Measurements from ENCODE around the gene ARHGEF18. TPM values are rescaled to one million over a fixed set of nuclear protein-coding genes. Genes with fewer than 3 reads are reported as not detected.
"Not testable (repeated sequence)": the region's sequence is repeated elsewhere in the genome, so short reads cannot be mapped to it uniquely, and the experiment has no call there.

The ARHGEF18 gene
- total and polyA plus RNA-seq, 7 experiments from 2014 or later, result 3.9 to 132 (median 124) TPM

GRCh38 chr19:7342143-7342542, 6.6 kb upstream of the ARHGEF18 start:
- no peak overlapping the region for H3K4me3 ChIP-seq (ENCODE audit: low read length)
- POLR2A ChIA-PET, result interaction anchor here (0.6 to 2.7 kb wide), 4 partner anchors 8 to 1374 kb away, joined by 3 to 13 read pairs (median 7); no protein-coding TSS in a partner anchor
- intact Hi-C loops (cut with micrococcal nuclease), result loop anchor here in 1 of 2 donors (10.0 kb wide), 1 partner anchor 607 kb away; the partner anchor contains the start of genes GPR108 and TRIP10
- peaks cover 0 to 6% (median 0%) of the 10 kb centered on the region in 5 donors for H3K36me3 Mint-ChIP-seq
- H3K27me3 ChIP-seq (ENCODE audit: control insufficient read depth in 2 of 2, insufficient read depth in 2 of 2, low read length in 2 of 2), result no peaks in the 10 kb centered on the region
- peaks cover 34 to 73% (median 57%) of the 10 kb centered on the region in 7 donors for H3K4me1 Mint-ChIP-seq
- H3K27me3 Mint-ChIP-seq, result peaks cover 0 to 7% (median 0%) of the 10 kb centered on the region in 5 donors
- CTCF ChIA-PET, result interaction anchor here (0.6 to 4.0 kb wide), 6 partner anchors 12 to 1086 kb away, joined by 3 to 31 read pairs (median 5); no protein-coding TSS in a partner anchor
- H3K27ac Mint-ChIP-seq, result peak overlapping the region in 7 of 9 donors; percentile 64 to 97 (median 84)
- no peaks in the 10 kb centered on the region for H3K9me3 ChIP-seq (ENCODE audit: control insufficient read depth in 2 of 3, low read length in 3 of 3)
- peak overlapping the region in 5 of 10 donors; percentile 28 to 61 (median 47) for H3K4me3 Mint-ChIP-seq
- H3K36me3 ChIP-seq (ENCODE audit: control insufficient read depth in 2 of 3, insufficient read depth in 3 of 3, low read length in 3 of 3), result no peaks in the 10 kb centered on the region
- ATAC-seq (no peak), DNase-seq (no peak)
- peaks cover 37 to 43% of the 10 kb centered on the region in 2 donors for H3K4me1 ChIP-seq (ENCODE audit: control insufficient read depth in 2 of 2, insufficient read depth in 2 of 2, low read length in 2 of 2)
- H3K27ac ChIP-seq (ENCODE audit: low read depth, low read length), result no peak overlapping the region
- peaks cover 0 to 2% (median 0%) of the 10 kb centered on the region in 11 donors for H3K9me3 Mint-ChIP-seq

GRCh38 chr19:7346488-7346971, 2.2 kb upstream of the ARHGEF18 start:
- CTCF ChIA-PET, result no interaction called here
- Mint-ChIP-seq H3K9me3 (peaks cover 0 to 11% (median 3%) of the 10 kb centered on the region in 11 donors), H3K4me3 (peak overlapping the region; percentile 83 to 100 (median 99)), H3K27me3 (no peaks in the 10 kb centered on the region), H3K4me1 (peaks cover 15 to 74% (median 56%) of the 10 kb centered on the region in 7 donors), H3K27ac (peak overlapping the region; percentile 24 to 99 (median 97)), H3K36me3 (peaks cover 0 to 26% (median 16%) of the 10 kb centered on the region in 5 donors)
- peaks cover 32 to 44% of the 10 kb centered on the region in 2 donors for H3K4me1 ChIP-seq (ENCODE audit: control insufficient read depth in 2 of 2, insufficient read depth in 2 of 2, low read length in 2 of 2)
- H3K4me3 ChIP-seq (ENCODE audit: low read length), result peak overlapping the region; percentile 55
- peaks cover 0 to 16% (median 0%) of the 10 kb centered on the region in 3 experiments for H3K36me3 ChIP-seq (ENCODE audit: control insufficient read depth in 2 of 3, insufficient read depth in 3 of 3, low read length in 3 of 3)
- DNase-seq (peak in 1 of 9 donors; percentile 8), ATAC-seq (no peak)
- intact Hi-C loops (cut with micrococcal nuclease), result loop anchor here (5.0 to 10.0 kb wide), 3 partner anchors 51 to 612 kb away; partner anchors contain the start of genes GPR108 (in 1 of the 2) and TRIP10 (in 1 of the 2)
- H3K27me3 ChIP-seq (ENCODE audit: control insufficient read depth in 2 of 2, insufficient read depth in 2 of 2, low read length in 2 of 2), result no peaks in the 10 kb centered on the region
- POLR2A ChIA-PET, result interaction anchor here (1.5 to 1.7 kb wide), 2 partner anchors 12 to 17 kb away, joined by 3 to 4 read pairs; no protein-coding TSS in a partner anchor
- H3K9me3 ChIP-seq (ENCODE audit: control insufficient read depth in 2 of 3, low read length in 3 of 3), result no peaks in the 10 kb centered on the region
- peak overlapping the region; percentile 81 for H3K27ac ChIP-seq (ENCODE audit: low read depth, low read length)

- Mint-ChIP-seq H3K4me3 (peak overlapping the region; percentile 83 to 100 (median 99)), H3K36me3 (peaks cover 3 to 31% (median 20%) of the 10 kb centered on the region in 5 donors), H3K27ac (peak overlapping the region; percentile 24 to 99 (median 97)), H3K9me3 (peaks cover 2 to 15% (median 6%) of the 10 kb centered on the region in 11 donors), H3K4me1 (peaks cover 20 to 77% (median 59%) of the 10 kb centered on the region in 7 donors)
- peaks cover 34 to 44% of the 10 kb centered on the region in 2 donors for H3K4me1 ChIP-seq (ENCODE audit: control insufficient read depth in 2 of 2, insufficient read depth in 2 of 2, low read length in 2 of 2)
- POLR2A ChIA-PET, result interaction anchor here (0.8 to 1.5 kb wide), 2 partner anchors 10 to 12 kb away, joined by 3 to 4 read pairs; no protein-coding TSS in a partner anchor
- H3K27me3 ChIP-seq (ENCODE audit: control insufficient read depth in 2 of 2, insufficient read depth in 2 of 2, low read length in 2 of 2); DNase-seq; H3K27me3 Mint-ChIP-seq; H3K9me3 ChIP-seq (ENCODE audit: control insufficient read depth in 2 of 3, low read length in 3 of 3); CTCF ChIA-PET; ATAC-seq: not testable (repeated sequence)
- H3K36me3 ChIP-seq (ENCODE audit: control insufficient read depth in 2 of 3, insufficient read depth in 3 of 3, low read length in 3 of 3), result peaks cover 0 to 20% (median 3%) of the 10 kb centered on the region in 3 experiments
- H3K27ac ChIP-seq (ENCODE audit: low read depth, low read length), result peak overlapping the region; percentile 81
- intact Hi-C loops (cut with micrococcal nuclease), result loop anchor here (5.0 to 10.0 kb wide), 3 partner anchors 50 to 612 kb away; partner anchors contain the start of genes GPR108 (in 1 of the 2) and TRIP10 (in 1 of the 2)
- peak overlapping the region; percentile 55 for H3K4me3 ChIP-seq (ENCODE audit: low read length)
These were observed 1.7 kb upstream of the ARHGEF18 start for GRCh38 chr19:7346997-7347396.

- H3K27ac ChIP-seq (ENCODE audit: low read depth, low read length), result peak overlapping the region; percentile 74
- DNase-seq (no peak), ATAC-seq (no peak)
- H3K4me1 Mint-ChIP-seq, result peaks cover 27 to 78% (median 66%) of the 10 kb centered on the region in 7 donors
- H3K36me3 Mint-ChIP-seq, result peaks cover 5 to 38% (median 30%) of the 10 kb centered on the region in 5 donors
- peak overlapping the region; percentile 83 to 100 (median 99) for H3K4me3 Mint-ChIP-seq
- peaks cover 0 to 27% (median 5%) of the 10 kb centered on the region in 3 experiments for H3K36me3 ChIP-seq (ENCODE audit: control insufficient read depth in 2 of 3, insufficient read depth in 3 of 3, low read length in 3 of 3)
- ChIA-PET CTCF (interaction anchor here (1.0 to 2.7 kb wide), 5 partner anchors 8 to 198 kb away, joined by 3 to 17 read pairs (median 5); no protein-coding TSS in a partner anchor), POLR2A (interaction anchor here (0.5 to 3.1 kb wide), 20 partner anchors 8 to 383 kb away, joined by 3 to 31 read pairs (median 4); partner anchors contain the start of gene ZNF557)
- intact Hi-C loops (cut with micrococcal nuclease), result loop anchor here (1.0 to 10.0 kb wide), 7 partner anchors 8 to 614 kb away; partner anchors contain the start of genes GPR108 (in 1 of the 2), PNPLA6 (in 1 of the 2) and TRIP10 (in 1 of the 2)
- H3K27me3 Mint-ChIP-seq, result no peaks in the 10 kb centered on the region
- H3K9me3 Mint-ChIP-seq, result peaks cover 3 to 17% (median 9%) of the 10 kb centered on the region in 11 donors
- H3K9me3 ChIP-seq (ENCODE audit: control insufficient read depth in 2 of 3, low read length in 3 of 3), result peaks cover 0 to 7% (median 4%) of the 10 kb centered on the region in 3 experiments
- peak overlapping the region; percentile 99 for H3K4me3 ChIP-seq (ENCODE audit: low read length)
- H3K27ac Mint-ChIP-seq, result peak overlapping the region; percentile 86 to 100 (median 98)
- peaks cover 28 to 49% of the 10 kb centered on the region in 2 donors for H3K4me1 ChIP-seq (ENCODE audit: control insufficient read depth in 2 of 2, insufficient read depth in 2 of 2, low read length in 2 of 2)
- H3K27me3 ChIP-seq (ENCODE audit: control insufficient read depth in 2 of 2, insufficient read depth in 2 of 2, low read length in 2 of 2), result no peaks in the 10 kb centered on the region
These were observed 474 bp downstream of the ARHGEF18 start for GRCh38 chr19:7349231-7349591.

GRCh38 chr19:7349961-7350711, 1.4 kb downstream of the ARHGEF18 start:
- Mint-ChIP-seq H3K27ac (peak overlapping the region; percentile 86 to 100 (median 98)), H3K9me3 (peaks cover 3 to 17% (median 9%) of the 10 kb centered on the region in 11 donors), H3K4me1 (peaks cover 37 to 80% (median 64%) of the 10 kb centered on the region in 7 donors), H3K4me3 (peak overlapping the region; percentile 83 to 100 (median 99)), H3K27me3 (no peaks in the 10 kb centered on the region), H3K36me3 (peaks cover 8 to 47% (median 39%) of the 10 kb centered on the region in 5 donors)
- Histone ChIP-seq H3K27me3 (ENCODE audit: control insufficient read depth in 2 of 2, insufficient read depth in 2 of 2, low read length in 2 of 2) (no peaks in the 10 kb centered on the region), H3K27ac (ENCODE audit: low read depth, low read length) (peak overlapping the region; percentile 74), H3K36me3 (ENCODE audit: control insufficient read depth in 2 of 3, insufficient read depth in 3 of 3, low read length in 3 of 3) (peaks cover 2 to 35% (median 12%) of the 10 kb centered on the region in 3 experiments), H3K9me3 (ENCODE audit: control insufficient read depth in 2 of 3, low read length in 3 of 3) (peaks cover 0 to 7% (median 4%) of the 10 kb centered on the region in 3 experiments), H3K4me3 (ENCODE audit: low read length) (peak overlapping the region; percentile 99), H3K4me1 (ENCODE audit: control insufficient read depth in 2 of 2, insufficient read depth in 2 of 2, low read length in 2 of 2) (peaks cover 28 to 50% of the 10 kb centered on the region in 2 donors)
- ATAC-seq (peak; percentile 58), DNase-seq (peak in 7 of 9 donors; percentile 31 to 81 (median 79))
- ChIA-PET POLR2A (interaction anchor here (0.6 to 3.1 kb wide), 16 partner anchors 9 to 1384 kb away, joined by 3 to 31 read pairs (median 4); partner anchors contain the start of genes PET100, PEX11G, XAB2 and ZNF557), CTCF (interaction anchor here (0.6 to 2.7 kb wide), 7 partner anchors 9 to 199 kb away, joined by 3 to 17 read pairs (median 3); no protein-coding TSS in a partner anchor)
- intact Hi-C loops (cut with micrococcal nuclease), result loop anchor here (1.0 to 10.0 kb wide), 9 partner anchors 9 to 615 kb away; partner anchors contain the start of genes GPR108 (in 1 of the 2), PNPLA6 (in 1 of the 2) and TRIP10 (in 1 of the 2)
